ENCODE measurements around the gene EEF1AKMT3. TPM values are rescaled to one million over a fixed set of nuclear protein-coding genes. Genes with fewer than 3 reads are reported as not detected.

The EEF1AKMT3 gene
- total RNA-seq, 1 donor, result 8.3 TPM

DNA sequence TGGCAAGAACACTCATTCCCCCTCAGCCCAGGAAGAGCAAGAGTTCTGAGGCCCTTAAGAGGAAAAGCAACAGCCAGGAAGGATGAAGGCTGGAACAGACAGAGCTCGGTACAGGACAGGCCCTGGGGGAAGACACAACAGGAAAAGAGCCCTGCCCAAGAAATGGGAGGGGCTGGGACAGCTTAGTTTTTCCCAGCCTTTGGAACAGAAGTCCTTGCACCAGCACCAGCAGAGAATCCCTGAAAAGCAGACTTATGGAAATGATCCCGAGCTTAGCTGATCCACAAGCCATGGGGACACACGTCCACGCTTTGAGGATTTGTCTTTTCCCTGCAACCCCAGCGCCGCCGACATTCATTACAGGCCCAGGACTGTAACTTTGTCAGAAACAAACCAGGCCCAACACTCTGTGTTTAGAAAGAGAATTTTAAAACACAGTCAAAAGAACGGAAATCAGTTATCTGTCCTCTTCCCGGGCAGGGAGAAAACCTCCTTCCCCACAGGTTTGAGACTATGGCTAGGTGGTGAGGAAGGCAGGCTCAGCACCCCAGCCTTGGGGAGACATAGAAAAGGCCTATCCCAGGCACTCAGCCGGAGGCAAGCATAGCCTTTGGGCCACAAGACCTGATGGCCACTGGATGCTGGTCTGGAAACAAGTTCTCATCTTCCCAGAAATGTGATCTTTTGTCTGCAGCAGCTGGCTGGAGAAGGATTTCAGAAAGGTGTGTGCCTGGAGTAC lies 50.1 kb downstream of the EEF1AKMT3 start:
- Histone ChIP-seq H3K36me3 (ENCODE audit: insufficient read depth, low read length) (peaks cover 85% of the 10 kb centered on the region), H3K27me3 (ENCODE audit: insufficient read depth, low read length) (no peaks in the 10 kb centered on the region), H3K27ac (ENCODE audit: low read depth, low read length) (no peak overlapping the region), H4K20me1 (ENCODE audit: insufficient read depth, low read length) (peaks cover 55% of the 10 kb centered on the region), H3K9me3 (ENCODE audit: low read depth, low read length) (no peaks in the 10 kb centered on the region), H2AFZ (ENCODE audit: low read length) (no peak overlapping the region), H3K79me2 (ENCODE audit: insufficient read depth, low read length) (peaks cover 37% of the 10 kb centered on the region), H3K4me3 (ENCODE audit: insufficient read depth, low read length) (no peak overlapping the region), H3K4me2 (ENCODE audit: insufficient read depth, low read length) (no peak overlapping the region), H3K4me1 (ENCODE audit: insufficient read depth, low read length) (no peaks in the 10 kb centered on the region)
- DNase-seq (ENCODE audit: insufficient read length, low spot score, missing footprints), result no peak
- TF ChIP-seq, protein P1, sequence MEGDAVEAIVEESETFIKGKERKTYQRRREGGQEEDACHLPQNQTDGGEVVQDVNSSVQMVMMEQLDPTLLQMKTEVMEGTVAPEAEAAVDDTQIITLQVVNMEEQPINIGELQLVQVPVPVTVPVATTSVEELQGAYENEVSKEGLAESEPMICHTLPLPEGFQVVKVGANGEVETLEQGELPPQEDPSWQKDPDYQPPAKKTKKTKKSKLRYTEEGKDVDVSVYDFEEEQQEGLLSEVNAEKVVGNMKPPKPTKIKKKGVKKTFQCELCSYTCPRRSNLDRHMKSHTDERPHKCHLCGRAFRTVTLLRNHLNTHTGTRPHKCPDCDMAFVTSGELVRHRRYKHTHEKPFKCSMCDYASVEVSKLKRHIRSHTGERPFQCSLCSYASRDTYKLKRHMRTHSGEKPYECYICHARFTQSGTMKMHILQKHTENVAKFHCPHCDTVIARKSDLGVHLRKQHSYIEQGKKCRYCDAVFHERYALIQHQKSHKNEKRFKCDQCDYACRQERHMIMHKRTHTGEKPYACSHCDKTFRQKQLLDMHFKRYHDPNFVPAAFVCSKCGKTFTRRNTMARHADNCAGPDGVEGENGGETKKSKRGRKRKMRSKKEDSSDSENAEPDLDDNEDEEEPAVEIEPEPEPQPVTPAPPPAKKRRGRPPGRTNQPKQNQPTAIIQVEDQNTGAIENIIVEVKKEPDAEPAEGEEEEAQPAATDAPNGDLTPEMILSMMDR (IDR thresholded peaks at IDR 0.05; ENCODE audit: extremely low read depth, low read depth, low read length), result no peak

GRCh38 chr12:57823131-57823907 lies 50.9 kb downstream of the EEF1AKMT3 start:
- no peaks in the 10 kb centered on the region for H3K27me3 ChIP-seq (ENCODE audit: insufficient read depth, low read length)
- no peak for DNase-seq (ENCODE audit: insufficient read length, low spot score, missing footprints)
- no peak overlapping the region for H3K4me2 ChIP-seq (ENCODE audit: insufficient read depth, low read length)
- H3K9me3 ChIP-seq (ENCODE audit: low read depth, low read length), result no peaks in the 10 kb centered on the region
- TF ChIP-seq, protein P1 (IDR thresholded peaks at IDR 0.05; ENCODE audit: extremely low read depth, low read depth, low read length), result no peak
- H2AFZ ChIP-seq (ENCODE audit: low read length), result no peak overlapping the region
- no peak overlapping the region for H3K4me3 ChIP-seq (ENCODE audit: insufficient read depth, low read length)
- H3K79me2 ChIP-seq (ENCODE audit: insufficient read depth, low read length), result peaks cover 43% of the 10 kb centered on the region
- H3K27ac ChIP-seq (ENCODE audit: low read depth, low read length), result no peak overlapping the region
- H3K4me1 ChIP-seq (ENCODE audit: insufficient read depth, low read length), result no peaks in the 10 kb centered on the region
- H4K20me1 ChIP-seq (ENCODE audit: insufficient read depth, low read length), result peaks cover 57% of the 10 kb centered on the region
- peaks cover 88% of the 10 kb centered on the region for H3K36me3 ChIP-seq (ENCODE audit: insufficient read depth, low read length)

DNA sequence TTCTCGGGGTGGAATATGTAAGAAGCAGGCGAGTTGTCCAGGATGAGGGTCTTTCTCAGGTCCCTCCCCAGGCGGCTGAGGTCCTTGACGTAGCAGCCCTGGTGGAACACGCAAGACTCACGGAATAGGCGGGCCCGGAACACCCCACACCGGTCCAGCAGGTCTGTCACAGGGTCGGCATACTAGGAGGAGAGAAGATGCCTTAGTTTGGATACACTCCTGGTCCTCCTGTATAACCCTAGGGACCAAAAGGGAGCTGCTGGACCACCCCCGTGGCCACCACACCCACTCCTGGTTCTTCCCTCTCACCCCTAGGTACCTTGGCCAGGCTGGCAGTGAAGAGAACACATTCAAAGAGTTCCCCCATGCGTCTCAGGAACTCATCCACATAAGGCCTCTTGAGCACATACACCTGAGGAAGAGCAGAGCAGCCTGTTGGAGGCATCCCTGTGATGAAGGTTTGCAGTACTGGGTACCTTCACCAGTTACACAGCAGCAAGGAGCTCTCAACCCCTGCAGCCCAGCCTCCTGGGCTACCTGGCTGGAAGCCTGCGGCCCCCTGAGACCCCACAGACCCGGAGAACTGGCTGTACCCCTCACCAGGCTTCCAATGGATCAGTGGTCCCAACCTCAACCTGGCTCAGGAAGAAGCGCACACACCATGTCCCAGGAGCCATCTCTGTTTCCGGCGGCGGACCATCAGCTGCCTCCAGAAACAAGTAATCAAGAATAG lies 51.7 kb downstream of the EEF1AKMT3 start:
- H3K4me3 ChIP-seq (ENCODE audit: insufficient read depth, low read length), result no peak overlapping the region
- H3K27me3 ChIP-seq (ENCODE audit: insufficient read depth, low read length), result no peaks in the 10 kb centered on the region
- no peak overlapping the region for H2AFZ ChIP-seq (ENCODE audit: low read length)
- peaks cover 91% of the 10 kb centered on the region for H3K36me3 ChIP-seq (ENCODE audit: insufficient read depth, low read length)
- TF ChIP-seq, protein P1 (IDR thresholded peaks at IDR 0.05; ENCODE audit: extremely low read depth, low read depth, low read length), result no peak
- no peaks in the 10 kb centered on the region for H3K4me1 ChIP-seq (ENCODE audit: insufficient read depth, low read length)
- no peak for DNase-seq (ENCODE audit: insufficient read length, low spot score, missing footprints)
- H3K79me2 ChIP-seq (ENCODE audit: insufficient read depth, low read length), result peaks cover 50% of the 10 kb centered on the region
- H4K20me1 ChIP-seq (ENCODE audit: insufficient read depth, low read length), result peaks cover 64% of the 10 kb centered on the region
- H3K9me3 ChIP-seq (ENCODE audit: low read depth, low read length), result no peaks in the 10 kb centered on the region
- no peak overlapping the region for H3K4me2 ChIP-seq (ENCODE audit: insufficient read depth, low read length)
- H3K27ac ChIP-seq (ENCODE audit: low read depth, low read length), result no peak overlapping the region
